Measurements from ENCODE around the gene NMUR1.
A peak's percentile ranks its signal among the peaks of the same experiment; 100 is the strongest.
"Not testable (repeated sequence)": the region's sequence is repeated elsewhere in the genome, so short reads cannot be mapped to it uniquely, and the experiment has no call there.

NMUR1 gene, protein sequence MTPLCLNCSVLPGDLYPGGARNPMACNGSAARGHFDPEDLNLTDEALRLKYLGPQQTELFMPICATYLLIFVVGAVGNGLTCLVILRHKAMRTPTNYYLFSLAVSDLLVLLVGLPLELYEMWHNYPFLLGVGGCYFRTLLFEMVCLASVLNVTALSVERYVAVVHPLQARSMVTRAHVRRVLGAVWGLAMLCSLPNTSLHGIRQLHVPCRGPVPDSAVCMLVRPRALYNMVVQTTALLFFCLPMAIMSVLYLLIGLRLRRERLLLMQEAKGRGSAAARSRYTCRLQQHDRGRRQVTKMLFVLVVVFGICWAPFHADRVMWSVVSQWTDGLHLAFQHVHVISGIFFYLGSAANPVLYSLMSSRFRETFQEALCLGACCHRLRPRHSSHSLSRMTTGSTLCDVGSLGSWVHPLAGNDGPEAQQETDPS

DNA sequence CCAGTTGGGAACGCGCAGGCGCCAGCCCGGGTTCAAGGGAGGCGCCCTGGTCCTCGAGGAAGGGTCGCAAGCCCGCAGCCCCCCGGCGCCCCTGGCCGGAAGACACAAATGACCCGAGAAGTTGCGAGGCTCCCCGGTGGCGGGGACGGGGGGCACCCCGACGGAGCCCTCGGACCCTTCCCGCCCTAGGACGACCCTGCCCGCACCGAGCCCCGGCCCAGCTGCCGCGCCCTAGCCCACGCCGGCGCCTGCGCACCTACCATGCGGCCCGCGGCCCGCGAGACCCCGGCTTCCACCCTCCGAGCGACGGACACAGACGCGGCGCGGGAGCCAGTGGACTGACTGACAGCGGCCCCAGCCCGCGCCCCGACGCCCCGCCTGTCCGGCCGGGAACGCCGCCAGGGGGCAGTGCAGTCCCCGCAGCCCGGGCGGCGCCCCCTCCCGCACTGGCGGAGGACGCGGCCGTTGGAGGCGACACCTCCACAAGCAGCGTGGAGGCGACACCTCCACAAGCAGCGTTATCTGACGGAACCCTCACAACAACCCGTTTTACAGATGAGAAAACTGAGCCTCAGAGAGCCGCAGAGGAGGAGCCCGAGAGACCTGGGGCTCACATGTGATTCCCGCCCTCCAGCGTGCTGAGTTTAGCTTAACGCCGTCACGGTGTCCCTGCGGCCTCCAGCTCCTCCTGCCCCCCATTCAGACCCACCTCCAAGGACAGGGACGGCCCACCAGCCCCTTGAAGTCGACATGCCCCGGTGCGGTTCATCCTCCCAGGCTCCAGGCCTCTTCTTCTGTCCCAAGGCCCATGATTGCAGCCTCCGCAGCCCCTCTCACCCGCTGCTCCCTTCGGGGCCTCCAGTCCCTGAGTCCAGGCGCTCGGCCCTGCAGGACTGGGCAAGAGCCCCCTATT is at the start of gene NMUR1:
Gene NMUR1, minus strand, starts transcription at position 347 of the 913 bp plus-strand sequence. Its CDS starts 84 bp downstream, at position 263.
- DNase-seq (ENCODE audit: low read depth in 2 of 2, low spot score in 1 of 2): peak; percentile 34 to 37

DNA sequence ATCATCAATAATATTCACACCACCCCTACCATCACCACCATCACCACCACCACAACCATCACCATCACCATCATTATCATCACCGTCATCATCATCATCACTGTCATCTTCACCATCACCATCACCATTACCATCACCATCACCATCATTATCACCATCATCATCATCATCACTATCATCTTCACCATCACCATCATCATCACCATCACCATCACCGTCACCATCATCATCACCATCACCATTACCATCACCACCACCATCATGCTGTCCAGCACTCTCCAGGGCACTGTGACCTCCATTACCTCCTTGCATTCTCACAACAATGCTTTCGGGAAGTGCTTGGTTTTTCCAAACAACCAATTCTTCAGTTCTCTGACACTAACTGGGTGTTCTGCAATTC is 49.3 kb upstream of the NMUR1 start:
- no peak for DNase-seq (ENCODE audit: low read depth in 2 of 2, low spot score in 1 of 2)

DNA sequence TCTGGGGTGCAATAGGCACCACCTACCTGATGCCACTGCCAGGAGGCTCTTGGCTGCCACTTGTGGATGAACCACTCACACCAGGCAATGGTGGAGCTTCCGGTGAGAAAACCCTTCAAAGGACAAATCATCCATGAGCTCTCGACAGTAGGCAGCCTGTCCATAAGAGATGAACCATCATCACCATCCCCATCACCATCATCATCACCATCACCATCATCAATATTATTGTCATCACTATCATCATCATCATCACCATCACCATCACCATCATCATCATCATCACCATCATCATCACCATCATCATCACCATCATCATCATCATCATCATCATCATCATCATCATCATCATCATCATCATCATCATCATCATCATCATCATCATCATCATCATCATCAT is 48.4 kb upstream of the NMUR1 start:
- not testable (repeated sequence) for DNase-seq (ENCODE audit: low read depth in 2 of 2, low spot score in 1 of 2)

DNA sequence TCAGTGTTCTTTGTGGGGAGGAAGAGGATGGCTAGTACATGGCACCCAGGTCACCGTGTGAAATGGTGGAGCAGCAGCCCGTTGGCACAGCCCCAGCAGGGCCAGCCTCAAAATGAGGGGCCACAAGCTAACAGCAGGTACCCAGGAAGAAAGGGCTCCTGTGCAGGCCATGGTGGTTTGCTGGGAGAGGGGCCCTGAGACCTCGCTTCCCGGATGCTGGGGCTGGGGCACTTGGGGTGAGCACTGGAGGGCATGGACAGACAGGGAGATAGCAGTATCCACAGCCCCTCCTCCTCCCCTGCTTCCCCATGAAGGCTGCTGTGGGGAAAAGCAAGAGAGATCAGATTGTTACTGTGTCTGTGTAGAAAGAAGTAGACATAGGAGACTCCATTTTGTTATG is 46.2 kb upstream of the NMUR1 start:
- DNase-seq (ENCODE audit: low read depth in 2 of 2, low spot score in 1 of 2): no peak

DNA sequence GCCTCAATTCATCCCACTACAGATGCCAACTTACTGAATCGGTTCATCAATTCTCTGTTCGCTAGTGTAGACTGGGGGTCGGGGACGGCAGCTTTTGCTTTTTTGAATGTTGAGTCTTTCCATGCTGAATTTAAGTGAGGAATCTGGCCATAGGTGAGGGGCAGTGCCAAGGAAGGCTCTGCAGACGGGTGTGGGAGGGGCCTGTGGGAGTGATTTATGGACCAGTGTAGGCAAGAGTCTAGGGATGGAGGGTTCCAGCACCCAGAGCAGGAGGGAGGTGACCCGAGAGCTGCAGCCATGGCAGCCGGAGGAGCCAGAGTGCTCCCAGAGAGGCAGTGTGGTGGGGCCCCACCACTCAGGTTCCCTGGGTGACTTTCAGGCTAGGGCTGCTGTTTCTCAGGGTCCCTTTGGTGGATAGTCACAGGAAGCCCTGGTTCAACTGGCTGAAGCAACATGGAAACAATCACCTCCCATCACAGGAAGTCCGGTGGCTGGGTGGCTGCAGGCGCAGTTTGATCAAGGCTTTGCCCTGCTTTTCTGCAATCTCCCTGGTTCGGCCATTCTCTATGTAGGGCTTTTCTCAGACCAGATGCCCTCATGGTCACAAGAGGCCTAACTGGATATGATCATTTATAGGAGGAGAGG is 45.5 kb upstream of the NMUR1 start:
- no peak for DNase-seq (ENCODE audit: low read depth in 2 of 2, low spot score in 1 of 2)

DNA sequence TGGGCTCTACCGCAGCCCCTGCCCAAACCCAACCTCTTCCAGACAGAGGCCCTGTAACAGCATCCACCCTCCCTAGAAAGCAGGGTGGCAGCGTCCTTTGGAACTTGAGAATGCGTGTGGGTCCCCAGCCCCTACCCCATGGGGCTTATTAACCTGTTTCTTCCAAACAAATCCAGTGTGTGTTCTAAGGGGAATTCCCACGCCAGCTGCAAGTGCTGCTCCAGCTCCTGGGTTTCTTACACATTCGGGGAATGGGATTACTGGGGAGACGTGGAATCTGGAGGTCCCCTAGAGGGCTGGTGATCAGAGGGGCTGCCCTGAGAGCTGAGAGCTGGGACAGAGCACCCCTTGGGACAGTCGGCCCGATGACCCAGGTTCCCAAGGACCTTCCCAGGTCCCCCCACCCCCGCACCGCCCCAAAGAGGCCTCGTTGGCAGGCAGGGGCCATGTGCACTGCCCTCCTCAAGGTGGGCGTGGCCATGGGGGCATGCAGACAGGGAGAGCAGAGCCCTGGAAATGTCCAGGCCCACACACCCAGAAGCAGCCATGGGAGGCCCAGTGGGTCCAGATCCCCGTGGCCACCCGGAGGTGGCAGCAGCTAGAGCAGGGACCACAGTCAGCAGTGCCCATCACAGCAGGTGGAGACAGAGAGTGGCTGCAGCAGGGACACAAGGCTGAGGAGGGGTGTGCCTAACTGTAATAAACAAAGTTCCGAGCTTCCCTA is 43.6 kb upstream of the NMUR1 start:
- DNase-seq (ENCODE audit: low read depth in 2 of 2, low spot score in 1 of 2): no peak

DNA sequence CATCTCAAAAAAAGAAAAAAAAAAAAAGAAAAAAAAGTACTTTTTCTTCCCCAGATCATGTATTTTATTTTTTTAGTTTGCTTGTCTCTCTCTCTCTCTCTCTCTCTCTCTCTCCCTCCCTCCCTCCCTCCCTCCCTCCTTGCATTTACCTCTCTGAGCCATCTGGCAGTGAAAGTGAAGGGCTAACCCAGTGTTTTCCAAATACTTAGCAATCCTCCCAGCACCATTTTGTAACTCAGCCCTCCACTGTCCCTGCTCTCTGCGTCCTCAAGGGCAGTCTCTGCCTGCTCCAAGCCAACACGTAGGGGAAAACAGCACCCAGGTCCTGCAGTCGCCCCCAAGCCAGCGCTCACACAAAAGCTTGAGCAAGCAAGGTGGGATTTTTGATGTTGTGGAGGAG is 42.9 kb upstream of the NMUR1 start:
- DNase-seq (ENCODE audit: low read depth in 2 of 2, low spot score in 1 of 2): no peak

DNA sequence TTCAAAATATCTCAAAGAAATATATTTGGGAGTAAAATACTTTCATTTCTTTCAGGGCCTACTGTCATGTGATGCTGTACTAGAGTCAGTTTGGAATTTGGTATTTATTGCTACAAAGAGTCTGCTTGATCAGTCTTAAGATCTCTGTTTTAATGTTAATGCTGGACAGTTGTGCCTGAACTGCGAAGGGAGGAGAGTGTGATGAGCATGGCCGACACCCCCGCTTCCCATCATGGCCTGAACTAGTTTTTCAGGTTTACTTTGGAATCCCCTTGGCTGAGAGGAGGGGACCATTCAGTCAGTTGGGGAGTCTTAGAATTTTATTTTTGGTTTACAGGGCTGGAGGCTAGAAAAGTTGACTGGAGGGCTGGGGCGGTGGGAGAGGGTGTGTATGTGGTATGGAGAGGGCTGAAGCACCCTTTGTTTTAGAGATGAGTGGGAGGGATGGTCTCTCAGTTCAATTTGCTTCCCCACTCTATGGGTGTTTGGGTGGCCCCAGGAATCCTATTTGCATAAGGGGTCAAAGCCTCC is 41.5 kb upstream of the NMUR1 start:
- no peak for DNase-seq (ENCODE audit: low read depth in 2 of 2, low spot score in 1 of 2)

DNA sequence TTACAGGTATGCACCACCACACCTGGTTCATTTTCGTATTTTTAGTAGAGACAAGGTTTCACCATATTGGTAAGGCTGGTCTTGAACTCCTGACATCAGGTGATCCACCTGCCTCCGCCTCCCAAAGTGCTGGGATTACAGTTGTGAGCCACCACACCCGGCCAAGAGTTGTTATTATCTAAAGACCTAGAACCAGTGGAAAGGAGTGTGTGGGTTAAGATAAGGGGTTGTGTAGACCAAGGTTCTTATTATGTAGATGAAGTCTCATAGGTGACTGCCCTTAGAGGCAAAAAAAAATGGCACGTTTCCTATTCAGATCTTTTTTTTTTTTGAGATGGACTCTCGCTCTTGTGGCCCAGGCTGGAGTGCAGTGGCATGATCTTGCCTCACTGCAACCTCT is 40.7 kb upstream of the NMUR1 start:
- not testable (repeated sequence) for DNase-seq (ENCODE audit: low read depth in 2 of 2, low spot score in 1 of 2)

DNA sequence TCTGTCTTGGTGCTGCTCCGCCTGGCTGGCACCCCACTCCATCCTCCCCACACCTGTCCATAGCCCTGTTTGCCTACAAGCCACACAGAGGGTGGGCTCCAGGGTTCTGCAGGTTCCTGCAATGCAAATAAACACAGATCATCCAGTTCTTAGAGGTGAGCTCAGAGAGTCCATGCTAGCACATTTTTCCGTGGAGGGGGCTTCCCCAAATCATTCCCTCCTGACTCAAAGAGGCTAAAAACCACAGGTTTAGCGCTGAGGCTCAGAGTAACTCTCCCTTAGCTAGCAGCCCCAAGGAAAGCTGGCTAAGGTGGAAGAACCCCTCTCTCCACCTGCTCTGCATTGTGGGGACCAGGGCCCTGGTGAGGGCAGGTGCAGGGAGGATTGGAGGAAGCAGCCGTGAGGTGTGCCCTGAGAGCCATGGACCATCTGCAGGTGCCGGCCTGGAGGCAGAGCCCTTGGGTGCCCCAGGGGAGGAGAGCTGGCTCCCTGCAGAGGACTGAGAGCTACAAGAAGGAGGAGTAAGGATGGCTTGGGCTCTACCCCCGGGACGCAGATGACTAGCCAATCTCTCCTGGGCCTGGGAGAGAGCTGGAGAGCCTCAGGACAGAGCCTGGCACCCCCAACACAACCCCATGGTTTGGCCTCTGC is 38.7 kb upstream of the NMUR1 start:
- no peak for DNase-seq (ENCODE audit: low read depth in 2 of 2, low spot score in 1 of 2)

DNA sequence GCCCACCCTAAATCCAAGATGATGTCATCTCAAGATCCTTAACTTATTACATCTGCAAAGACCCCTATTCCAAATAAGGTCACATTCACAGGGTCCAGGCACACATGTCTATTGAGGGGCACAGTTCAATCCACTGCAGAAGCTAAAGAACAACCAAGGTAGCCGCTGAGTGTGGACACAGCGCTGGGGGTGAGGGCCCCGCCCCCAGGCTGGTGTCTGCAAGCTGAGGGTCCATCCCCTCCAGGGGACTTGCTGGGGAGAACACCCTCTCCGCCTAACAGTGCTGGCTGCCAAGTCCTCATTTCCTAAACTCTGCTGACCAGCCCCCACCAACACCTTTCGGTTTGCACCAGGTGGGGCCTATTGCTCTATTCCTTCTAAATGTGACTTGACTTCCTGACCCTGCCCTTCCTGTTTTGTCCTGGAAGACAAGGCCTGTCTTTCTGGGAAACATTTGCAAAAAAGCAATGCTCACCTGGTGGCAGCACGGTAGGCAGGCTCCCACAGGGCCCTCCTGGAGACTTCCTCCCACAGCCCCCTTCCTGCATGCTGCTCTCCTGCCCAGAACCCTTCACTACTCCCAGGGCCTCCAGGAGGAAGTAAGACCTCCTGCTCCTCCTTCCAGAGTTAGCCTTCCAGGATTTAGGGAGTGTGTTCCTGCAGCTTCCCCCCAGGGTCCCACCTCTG is 38.0 kb upstream of the NMUR1 start:
- no peak for DNase-seq (ENCODE audit: low read depth in 2 of 2, low spot score in 1 of 2)

DNA sequence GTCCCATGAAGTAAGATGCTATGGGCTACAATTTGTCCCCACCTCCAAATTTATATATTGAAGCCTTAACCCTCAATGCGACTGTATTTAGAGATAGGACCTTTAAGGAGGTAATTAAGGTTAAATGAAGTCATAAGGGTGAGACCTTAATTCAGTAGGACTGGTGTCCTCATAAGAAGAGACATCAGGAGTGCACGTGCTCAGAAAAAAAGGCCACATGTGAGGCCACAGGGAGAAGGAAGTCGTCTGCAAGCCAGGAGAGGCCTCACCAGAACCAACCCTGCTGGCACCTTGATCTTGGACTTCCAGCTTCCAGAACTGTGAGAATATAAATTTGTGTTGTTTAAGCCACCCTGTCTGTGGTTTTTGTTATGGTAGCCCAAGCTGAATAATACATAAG is 36.9 kb upstream of the NMUR1 start:
- DNase-seq (ENCODE audit: low read depth in 2 of 2, low spot score in 1 of 2): no peak

DNA sequence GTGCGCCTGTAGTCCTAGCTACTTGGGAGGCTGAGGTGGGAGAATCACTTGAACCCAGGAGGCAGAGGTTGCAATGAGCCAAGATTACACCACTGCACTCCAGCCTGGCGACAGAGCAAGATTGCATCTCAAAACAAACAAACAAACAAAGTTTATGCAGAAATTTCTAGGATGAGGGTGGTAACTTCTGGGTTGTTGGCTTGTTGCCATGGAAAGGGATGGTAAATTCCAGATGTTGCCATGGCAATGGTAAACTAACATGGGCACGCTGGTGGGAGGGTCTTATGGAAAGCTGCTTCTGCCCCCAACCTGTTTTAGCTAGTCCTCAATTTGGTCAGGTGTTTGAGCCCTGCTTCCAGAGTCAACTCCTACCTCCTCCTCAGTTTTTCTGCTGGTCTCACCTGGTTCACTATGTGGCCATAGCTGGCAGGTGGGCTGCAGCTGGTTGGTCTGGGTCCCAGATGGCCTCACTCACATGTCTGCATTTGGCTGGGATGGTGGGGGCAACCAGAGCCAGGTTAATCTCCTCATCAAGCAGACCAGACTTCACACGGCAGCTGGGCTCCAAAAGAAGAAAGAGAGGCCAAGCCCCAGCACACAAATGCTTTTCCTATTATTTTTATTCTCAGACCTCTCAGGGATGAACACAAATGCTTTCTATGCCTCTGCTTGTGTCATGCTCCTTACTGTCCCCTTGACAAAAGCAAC is 35.8 kb upstream of the NMUR1 start:
- DNase-seq (ENCODE audit: low read depth in 2 of 2, low spot score in 1 of 2): no peak

DNA sequence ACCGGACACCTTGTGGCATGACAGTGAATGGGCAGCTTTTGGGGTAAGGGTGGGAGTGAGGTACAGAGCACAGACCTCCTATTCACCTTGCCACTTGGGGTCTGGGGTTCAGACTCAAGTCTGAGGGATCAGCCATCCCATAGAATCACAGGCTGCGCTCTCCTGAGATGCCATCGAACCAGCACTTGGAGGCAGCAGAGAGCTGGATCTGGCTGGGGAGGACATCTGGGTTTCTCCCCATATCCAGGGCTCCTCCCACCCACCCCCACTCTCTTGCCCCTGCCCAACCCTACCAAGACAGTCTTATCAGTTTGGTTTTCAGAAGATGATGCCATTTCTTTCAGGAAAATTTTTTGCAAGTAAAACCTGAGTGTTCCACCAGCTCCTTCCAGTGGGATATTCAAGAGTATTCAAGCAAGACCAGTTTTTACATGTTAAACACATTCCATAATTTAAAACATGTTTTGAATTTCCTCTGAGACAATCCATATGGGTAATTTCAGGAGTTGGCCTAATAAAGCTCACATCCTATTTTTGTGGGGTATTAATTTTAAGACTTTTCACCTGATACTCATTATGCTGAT is 33.2 kb upstream of the NMUR1 start:
- no peak for DNase-seq (ENCODE audit: low read depth in 2 of 2, low spot score in 1 of 2)

DNA sequence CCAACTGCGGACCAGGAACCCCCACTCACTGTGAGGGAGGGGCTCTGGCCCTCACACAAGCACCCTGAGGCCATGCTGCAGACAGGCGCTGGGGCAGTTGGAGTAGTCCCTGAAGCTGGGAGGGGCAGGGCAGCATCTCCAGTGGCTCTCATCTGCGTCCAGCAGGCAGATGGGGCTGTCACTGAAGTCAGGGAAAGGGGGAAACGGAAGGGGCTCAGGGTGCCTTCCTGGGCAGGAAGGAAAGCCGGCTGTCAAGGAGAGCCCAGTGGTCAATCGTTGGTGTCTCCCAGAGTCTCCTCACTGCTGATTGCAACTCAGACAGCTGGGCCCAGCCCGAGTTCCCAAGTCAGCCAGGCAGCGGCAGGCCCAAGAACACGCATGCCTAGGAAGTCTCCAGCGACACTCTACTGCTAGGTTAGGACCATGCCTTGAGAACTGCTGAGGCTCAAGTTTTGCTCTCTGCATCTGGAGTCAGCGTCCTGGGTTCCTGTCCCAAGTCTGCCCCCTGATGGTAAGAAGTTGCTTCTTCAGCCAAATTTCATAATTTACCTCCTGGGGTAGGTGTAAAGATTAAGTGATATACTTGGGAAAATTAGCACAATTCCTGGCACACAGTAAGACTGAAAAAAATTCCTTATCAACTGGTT is 27.4 kb upstream of the NMUR1 start:
- DNase-seq (ENCODE audit: low read depth in 2 of 2, low spot score in 1 of 2): peak; percentile 15 to 27

DNA sequence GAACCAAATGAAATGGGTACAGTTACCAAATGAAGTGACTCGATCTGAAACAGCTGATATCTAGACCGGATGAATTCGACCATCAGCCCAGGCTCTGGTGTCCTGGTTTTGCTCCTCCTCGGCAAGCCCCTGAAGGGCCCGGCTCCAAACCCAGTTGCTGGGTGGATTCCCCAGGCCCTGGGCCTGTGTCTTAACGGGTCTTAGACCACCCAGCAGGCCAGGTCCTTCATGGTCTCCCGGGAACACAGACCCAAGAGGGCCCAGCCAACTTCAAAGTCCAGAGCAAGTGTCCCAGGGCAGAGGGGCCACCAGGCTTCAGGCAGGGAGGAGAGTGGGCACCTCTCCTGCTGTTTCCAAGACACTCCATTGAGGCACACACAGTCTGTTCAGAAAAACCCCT is 26.7 kb upstream of the NMUR1 start:
- no peak for DNase-seq (ENCODE audit: low read depth in 2 of 2, low spot score in 1 of 2)

DNA sequence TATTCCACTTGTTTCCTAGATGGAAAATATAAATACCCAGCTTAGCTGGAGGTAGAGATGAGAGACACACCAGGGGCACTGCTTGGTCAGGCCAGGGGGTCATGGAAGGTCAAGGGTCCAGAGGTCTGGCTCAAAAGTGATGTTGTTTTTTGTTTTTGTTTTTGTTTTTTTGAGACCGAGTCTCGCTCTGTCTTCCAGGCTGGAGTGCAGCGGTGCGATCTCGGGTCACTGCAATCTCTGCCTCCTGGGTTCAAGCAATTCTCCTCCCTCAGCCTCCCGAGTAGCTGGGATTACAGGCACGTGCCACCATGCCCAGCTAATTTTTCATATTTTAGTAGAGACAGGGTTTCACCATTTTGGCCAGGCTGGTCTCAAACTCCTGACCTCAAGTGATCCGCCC is 26.3 kb upstream of the NMUR1 start:
- DNase-seq (ENCODE audit: low read depth in 2 of 2, low spot score in 1 of 2): not testable (repeated sequence)

Measured in stimulated activated CD8-positive, alpha-beta memory T cell treated with anti-CD3 and anti-CD28 coated beads, Interleukin-4, amount 100 ng/mL, for 4 hours (primary cell).